IPS-NIHi7 (cell line): Measurements from ENCODE around the gene RIT2.

Experiments used
- DNase-seq: peaks from one replicate; pipeline ENCODE4 v3.0.0; 2012; ENCODE audit warnings: mixed read lengths; ENCODE audit errors: extremely low spot score

Gene RIT2

DNA sequence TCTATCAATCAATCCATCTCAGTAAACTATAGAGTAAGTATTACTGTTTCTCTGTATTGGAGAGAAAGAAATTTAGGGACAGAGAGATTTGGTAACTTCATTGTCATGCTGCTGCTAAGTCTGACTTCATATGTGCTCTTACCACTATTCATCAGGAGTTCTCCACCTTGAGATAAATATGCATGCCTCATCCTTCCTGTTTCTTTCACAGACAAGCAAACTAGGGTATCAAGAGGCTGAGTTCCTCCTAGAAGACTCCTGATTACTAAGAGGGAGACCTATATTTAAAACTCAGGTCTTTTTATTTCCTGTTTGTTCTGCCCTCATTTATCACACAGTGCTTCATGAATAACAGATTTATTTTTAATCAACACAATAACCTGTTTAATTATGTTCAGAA, 34.1 kb downstream of the RIT2 start:
- no peak for DNase-seq

DNA sequence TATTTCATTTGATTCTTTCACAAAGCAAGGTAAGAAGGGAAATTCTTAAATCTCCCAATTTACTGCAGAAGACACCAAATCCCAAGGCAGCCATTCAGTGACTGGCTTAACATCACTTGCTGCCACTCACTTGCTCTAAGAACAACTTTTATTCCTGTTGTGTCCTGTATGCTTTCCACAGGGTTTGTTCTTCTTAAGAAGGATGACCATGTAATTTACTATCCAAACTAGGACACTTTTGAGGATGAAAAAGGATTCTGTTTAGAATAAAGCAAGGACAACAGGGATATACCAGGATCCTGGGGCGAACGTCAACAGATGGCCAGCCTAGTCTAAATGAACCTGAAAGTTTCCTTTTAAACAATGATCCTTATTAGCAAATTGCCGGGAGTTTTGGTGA, 34.8 kb downstream of the RIT2 start:
- no peak for DNase-seq

DNA sequence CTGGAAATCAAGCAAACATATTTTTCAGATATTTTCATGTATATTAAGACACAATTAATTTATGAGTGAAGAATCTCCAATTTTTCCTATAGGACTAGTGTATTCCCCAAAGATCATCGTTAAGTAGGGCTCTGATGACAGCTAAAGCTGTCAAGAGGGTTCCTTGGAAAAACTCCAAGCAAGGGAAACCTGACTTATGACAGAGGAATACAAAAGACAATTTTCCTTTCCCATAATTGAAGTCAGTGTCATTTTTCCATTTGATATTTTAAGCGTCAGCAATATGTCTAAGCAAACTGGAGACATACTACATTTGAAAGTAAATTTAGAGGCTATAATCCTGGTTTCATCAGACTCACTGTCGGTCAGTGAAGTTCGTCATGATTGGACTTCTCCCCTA, 36.1 kb downstream of the RIT2 start:
- DNase-seq: no peak

DNA sequence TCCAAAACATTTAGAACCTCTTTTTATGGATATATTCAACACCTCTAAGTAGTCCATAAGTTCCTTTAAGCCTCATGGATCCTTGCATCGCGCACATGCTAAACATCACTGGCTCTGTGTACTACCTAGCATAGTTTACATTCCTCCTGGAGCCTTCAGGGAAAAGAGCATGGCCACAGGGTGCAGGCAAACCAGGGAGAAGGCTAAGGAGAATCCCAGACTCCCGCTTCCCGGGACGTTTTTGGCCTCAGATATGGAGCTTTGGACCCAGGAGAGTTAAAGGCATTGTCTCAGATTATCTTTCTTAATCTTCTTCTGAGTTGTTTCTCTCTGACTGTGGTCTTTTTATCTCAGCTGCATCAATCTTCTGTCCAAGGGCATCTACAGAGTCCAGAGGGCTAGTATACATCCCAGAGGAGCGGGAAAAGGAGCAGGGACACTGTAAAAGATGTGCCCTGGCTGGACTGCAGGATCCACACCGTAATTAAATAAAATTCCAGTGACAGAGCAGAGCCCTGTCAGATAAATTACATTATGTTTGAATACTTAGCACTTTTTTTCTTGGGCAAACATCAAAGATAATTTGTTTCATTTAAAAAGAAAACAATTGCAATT, 36.9 kb downstream of the RIT2 start:
- DNase-seq: peak; percentile 14

DNA sequence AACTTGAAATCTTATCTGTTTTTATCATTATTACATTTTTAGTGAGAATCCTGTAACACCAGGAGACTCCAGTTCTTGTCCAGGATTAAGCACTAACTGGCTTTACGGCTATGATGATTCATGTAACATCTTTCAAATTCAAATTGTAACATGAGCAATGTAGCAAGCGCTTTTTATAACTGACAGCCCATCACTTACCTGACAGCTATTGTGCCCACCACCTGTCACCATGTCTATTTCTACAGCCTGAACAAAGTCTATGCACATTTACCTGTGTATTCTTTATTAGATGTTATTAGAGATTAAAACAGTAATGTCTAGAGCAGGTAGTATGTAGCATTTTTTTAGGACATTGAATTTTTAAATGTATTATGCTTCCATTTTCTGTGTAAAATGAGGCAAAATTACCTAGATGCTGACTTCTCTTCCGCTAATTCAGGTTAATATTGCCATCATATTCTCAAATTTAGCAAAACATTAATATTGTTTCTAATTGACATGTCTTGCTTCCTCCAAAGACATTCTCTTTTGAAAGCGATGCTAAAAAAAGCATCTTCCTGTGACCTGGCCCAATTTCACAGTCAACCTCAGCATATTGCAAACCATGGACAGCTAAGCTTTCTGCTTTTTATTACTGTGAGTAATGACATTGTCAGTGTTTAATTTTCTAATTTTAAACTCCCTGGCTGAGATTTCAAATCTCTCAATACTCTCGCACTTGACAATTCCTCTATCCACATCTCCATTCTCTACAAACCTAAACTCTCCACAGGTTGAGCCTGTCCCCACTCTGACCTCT, 37.8 kb downstream of the RIT2 start:
- no peak for DNase-seq

DNA sequence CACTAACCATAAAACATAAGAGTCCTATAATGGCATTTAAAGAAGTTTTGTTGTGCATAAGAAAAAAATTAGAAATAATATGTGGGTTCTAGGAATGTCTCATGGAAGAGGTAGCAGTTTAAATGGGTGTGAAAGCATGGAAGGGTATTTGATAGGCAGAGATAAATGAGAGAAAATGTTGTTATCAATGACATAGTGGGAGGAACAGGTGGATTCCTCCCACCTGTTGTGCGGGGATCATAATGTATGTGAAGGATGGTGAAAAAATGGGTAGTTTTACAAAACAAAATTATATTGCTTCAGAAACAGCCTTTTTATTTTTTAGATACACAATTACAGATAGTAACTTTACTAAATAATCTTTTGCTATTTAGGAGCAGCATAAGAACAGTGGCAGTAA, 41.7 kb downstream of the RIT2 start:
- no peak for DNase-seq

DNA sequence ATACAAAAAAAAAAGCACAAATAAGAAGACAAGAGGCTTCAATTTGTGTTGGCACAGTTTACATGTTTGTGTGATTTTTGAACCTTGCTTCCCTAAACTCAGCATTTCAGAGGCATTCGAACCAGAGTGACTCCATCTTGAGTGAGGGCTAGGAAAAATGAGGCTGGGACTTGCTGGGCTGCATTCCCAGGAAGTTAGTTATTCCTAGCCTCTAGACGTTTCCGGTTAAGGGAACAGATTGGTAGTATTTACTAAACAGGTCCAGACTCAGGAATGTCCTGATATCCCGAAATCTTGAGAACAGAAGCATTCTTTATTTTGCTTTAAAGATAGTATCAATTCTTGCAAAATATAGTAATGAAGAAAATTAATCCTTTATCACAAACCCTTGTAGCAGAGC, 46.7 kb downstream of the RIT2 start:
- DNase-seq: no peak

DNA sequence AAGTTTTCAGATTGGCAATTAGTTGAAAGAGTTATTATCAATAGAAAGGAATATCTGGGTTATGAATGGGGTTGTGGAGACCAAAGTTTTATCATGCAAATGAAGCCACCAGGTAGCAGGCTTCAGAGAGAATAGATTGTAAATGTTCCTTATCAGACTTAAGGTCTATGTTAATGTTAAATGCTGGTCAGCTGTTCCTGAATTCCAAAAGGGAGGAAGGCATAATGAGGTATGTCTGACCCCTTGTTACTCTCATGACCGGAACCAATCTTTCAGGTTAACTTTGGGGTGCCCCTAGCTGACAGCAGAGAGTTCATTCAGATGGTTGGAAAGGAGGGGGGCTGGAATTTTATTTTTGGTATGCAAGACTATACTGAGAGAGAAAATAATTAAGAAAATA, 47.9 kb downstream of the RIT2 start:
- DNase-seq: no peak

DNA sequence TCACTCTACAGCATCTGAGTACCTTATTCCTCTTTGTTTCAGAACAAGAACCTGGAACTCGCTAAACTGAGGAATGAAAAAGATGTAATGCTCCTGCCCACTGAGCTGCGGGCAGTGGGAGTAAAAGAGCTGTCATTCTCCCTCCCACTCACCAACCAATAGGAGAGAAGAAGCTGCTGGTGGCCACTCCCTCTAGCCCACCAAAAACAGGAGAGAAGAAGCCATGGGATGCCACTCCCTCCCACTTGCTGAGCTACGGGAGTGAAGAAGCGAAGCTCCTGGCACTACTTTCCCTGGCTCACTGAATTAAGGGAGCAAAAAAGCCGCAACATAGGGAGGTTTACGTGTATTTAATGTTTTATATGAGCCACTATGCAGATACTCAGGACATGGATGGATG, 53.7 kb downstream of the RIT2 start:
- DNase-seq: peak; percentile 12

DNA sequence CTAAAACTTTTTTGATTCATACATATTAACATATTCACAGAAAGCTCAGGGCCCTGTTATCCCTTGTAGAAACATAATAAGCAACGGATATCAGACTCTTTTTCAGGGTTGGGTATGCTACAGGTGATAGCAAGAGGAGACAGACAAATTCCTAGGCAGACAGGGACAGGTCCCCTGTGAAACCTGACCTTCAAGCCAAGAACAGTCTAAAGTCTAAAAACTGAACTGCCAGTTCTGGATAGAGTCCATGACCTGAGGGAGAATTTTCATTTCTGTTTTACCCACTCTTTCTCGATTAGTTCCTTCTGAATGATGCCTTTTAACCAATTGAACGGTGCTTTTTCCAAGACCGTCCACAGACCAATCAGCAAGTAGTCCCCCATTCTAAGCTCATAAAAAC, 54.2 kb downstream of the RIT2 start:
- no peak for DNase-seq

DNA sequence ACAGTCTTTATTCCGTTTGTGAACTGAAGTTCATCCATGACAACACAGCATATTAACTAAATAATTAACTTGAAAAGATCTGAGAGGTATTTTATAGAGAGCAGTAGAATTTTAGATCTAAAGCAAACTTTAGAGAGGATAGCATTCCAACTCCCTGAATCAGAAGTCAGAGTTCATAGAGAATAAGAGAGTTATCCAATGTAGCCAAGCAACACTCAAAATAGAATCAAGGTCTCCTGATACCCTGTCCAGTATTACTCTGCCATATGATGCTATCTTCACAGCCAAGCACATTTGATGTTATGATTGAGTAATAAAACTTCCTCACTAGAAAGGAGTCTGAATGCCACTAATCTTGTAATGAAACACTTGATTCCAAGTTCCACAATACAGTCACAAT, 55.5 kb downstream of the RIT2 start:
- DNase-seq: no peak

DNA sequence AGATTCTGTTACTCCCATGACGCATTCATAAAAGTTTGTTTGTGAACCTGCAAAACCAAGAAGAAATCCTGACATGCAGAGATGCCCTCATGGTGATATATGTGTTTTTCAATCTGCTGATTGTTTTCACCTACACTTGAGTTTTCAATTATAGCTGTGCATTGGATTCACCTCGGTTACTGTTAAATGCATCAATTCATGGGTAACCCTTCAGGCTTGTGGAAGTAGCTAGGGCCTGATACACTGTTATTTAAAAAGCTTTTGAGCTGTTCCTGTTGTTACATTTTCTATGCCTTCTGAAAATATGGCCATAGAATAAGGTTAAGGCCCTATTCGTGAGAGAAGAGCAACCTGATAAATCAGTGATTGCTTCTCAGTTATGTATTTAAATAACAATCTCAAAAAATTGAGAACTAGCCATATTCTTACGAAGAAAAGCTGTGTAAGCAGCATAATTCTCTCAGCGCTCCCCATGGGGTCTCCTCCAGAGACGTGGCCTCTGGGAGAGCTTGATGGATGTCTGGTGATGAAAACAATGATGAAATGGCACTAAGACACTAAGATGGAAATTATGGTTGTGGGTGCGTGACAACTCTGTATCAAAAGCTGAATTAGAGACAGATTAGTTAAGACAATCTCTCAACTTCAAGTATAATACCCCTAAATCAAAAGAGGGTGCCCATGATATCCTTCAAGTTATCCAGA, 60.5 kb downstream of the RIT2 start:
- no peak for DNase-seq

DNA sequence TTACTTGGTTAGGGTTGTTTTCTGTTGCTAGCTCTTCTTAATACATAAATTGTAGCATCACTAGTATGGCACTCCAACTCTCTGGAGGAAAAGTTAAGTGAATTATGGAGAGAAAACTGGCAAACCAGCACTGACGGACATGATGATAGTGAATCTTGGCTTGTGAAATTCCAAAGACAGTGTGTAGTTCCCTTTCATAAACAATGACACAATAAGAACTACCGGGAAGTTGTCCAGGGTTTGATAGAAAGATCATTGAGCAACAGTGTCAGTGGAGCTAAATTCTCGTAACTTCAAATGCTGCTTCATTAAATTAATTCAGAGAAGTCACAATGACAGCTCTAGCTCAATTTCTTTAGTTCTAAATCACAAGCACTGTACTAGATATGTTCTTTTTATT, 66.5 kb downstream of the RIT2 start:
- no peak for DNase-seq

DNA sequence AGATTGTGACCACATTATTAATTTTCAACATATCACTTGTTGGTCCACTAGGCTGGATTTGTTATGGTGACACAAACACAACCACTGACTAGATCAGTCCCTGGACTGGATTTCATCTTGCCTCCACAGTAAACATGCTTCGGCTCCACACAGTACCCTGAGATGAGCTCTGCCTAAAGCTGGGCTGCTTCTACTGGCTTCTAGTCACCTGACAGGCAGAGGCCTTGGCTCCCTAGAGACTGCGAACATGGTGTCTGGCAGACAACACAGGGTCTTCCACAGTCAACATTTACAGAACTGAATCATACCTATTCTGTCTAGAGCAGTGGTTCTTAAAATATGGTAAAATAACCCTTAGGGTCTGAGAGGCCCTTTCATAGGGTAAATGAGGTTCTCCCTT, 69.2 kb downstream of the RIT2 start:
- no peak for DNase-seq

DNA sequence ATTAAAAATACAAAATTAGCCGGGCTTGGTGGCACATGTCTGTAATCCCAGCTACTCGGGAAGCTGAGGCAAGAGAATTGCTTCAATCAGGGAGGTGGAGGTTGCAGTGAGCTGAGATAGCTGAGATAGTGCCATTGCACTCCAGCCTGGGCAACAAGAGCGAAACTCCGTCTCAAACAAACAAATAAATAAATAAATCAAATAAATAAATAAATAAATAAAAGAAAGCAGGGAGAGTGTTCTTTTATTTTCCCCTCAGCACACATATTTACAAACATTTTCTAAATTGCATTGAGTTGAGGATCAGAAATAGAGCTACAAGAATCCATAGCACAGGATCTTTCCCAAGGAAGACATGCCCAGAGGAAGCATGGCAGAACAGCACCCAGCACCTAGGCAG, 71.9 kb downstream of the RIT2 start:
- DNase-seq: peak; percentile 9

DNA sequence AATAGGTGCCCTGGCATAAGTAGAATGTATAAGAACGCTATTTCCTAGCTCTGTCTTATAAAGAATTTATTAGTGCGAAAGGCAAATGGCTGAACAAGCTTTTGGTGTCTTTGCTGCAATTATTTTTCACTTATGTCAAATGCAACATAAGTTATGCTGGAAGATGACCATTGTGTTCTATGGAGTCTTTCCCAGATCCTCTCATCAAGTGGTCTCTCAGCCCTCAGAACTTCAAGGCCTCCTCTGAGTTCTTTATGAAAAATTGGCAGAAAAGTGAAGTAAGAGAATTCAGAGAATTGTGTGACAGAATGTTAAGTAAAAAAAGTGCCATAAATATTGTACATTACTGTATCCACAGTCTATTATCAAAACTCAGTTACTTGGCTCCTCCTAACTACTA, 75.2 kb downstream of the RIT2 start:
- DNase-seq: no peak

DNA sequence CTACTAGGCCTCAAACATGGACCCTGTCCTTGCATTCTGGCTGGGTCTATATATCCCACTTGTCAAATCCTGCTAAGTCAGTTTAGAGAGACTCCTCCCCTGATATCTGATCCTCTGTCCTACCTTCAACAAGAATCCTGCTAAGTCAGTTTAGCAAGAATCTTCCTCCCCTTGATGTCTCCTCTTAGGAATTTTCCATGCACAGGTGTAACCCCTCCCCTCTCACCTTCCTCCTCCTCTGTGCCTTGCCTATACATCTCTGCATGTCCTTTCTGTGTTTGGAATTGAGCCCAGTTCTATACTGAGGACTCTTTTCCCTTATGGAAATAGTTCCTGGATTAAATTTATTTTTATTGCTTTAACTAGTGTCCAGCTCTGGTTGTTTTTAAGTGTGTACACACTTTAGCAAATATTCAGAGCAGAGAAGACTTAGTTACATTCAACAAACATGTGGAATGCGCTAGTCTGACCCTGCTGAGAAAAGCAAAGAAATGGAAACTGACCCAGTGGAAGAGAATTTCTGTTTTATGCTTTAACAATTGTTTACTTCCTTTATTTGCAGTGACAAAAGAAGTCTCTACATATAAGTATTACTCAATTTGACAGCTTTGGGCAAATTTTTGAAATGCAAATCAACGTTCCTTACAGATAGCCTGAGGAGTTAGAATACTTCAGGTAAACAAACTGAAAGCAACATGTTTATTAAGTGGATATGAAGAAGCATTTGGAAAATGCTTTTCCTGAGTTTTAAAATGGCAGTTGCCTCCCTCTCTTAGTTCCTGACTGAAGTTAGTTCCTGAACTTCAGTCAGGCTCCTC, 80.6 kb downstream of the RIT2 start:
- peak; percentile 55 for DNase-seq

DNA sequence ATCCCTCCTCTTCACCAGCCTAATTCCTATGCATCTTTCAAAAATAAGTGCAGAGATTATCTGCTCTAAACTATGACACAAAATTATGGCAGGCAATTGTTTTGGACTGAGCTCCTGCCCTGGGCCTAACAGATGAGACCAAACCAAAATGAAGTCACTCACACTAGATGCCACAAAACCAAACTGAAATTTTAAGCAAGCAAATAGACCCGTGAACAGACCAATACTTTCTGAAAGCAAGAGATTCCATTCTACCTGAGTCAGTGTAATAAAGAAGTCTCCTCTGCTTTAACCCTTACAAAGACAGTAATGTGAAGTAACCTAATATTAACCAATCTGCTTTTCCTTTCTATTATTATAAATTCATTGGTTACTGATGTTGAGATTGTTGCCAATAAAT, 84.3 kb downstream of the RIT2 start:
- no peak for DNase-seq

DNA sequence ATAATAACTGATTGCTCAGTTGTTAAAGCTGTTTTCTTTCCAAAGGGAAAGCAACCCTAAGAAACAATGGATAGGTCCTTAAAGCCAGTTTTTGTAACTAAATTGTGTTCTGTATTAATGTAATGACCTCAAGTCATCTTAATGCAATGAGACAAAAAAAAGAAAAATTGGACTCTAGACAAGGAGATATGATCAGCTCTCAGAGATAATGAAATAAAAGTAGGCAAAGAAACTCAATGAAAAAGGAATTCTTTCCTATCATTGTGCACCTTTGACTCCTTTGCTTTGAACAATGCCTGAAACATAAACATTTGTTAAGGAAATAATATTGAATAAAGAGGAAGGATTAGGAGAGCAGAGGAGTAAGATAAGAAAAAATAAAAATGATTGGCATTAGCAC, 86.1 kb downstream of the RIT2 start:
- no peak for DNase-seq

DNA sequence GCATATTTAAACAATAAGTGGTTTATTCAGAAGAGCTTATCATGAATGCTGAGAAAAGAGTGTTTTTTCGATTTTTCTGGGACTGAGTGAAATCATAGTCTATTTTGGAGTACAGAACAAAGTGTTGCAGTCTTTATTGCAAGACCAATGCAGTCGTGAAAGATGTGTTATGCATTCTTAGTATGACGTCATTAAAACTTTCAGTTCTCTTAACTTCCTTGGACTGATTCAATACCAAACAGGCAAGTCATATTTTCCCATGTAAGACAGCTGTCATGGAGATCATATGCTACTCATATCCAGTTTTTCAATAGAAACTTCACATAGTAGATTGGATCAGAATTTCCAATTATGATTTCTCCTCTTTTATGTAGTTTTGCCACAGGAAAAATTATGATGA, 92.6 kb downstream of the RIT2 start:
- no peak for DNase-seq

DNA sequence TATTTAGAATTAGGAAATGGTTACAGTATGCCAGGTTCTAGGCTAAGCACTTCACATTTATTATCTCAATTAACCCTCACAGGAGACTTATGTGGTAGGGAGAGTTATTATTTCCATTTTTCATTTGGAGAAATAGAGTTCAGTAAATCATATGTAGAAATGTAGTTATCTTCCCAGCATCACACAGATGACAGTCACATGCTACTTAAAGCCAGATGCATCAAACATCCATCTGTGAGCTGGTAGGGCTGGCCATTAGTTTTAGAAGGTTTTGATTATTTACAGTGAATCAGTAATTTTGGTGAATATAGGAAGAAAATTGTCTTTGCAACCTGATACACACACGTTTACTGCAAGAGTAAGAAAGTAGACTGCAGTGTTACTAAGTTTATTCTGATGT, 97.9 kb downstream of the RIT2 start:
- DNase-seq: no peak

DNA sequence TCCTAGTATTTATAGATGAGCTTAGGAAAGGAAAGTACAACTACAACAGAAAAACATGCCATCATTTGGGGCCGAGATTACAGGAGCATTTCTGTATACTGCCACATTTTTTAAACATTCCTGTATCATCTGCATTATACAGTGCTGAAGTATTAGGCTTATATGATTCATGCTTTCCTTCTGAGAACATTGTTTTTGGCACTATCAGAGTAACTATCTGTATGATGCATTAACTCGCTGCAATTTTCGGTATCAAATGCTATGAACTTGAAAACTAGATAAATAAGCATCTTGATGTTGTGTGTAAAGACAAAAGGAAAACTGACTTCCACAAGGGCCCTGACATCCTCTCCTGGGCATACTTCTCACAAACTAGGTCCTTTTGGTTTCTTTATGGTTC, 102.0 kb downstream of the RIT2 start:
- no peak for DNase-seq
